GM12864 (cell line): ENCODE results near the gene MYH11.
"Not testable (repeated sequence)": the region's sequence is repeated elsewhere in the genome, so short reads cannot be mapped to it uniquely, and the experiment has no call there.

Experiments used
- DNase-seq: peaks from one replicate; pipeline ENCODE4 v3.0.0-alpha.2; 2011; ENCODE audit warnings: low read depth
- H3K4me3 ChIP-seq: 2 replicates; pipeline ENCODE4 v1.5.1; 2011; ENCODE audit warnings: mild to moderate bottlenecking, low read depth, low read length, control low read depth
- TF ChIP-seq, protein P1 (sequence below): IDR thresholded peaks from 2 replicates; pipeline ENCODE4 v1.5.1; 2011; ENCODE audit warnings: low read depth, mild to moderate bottlenecking, moderate library complexity, low read length, control low read depth, inconsistent platforms; ENCODE audit errors: missing control alignments

Gene MYH11

DNA sequence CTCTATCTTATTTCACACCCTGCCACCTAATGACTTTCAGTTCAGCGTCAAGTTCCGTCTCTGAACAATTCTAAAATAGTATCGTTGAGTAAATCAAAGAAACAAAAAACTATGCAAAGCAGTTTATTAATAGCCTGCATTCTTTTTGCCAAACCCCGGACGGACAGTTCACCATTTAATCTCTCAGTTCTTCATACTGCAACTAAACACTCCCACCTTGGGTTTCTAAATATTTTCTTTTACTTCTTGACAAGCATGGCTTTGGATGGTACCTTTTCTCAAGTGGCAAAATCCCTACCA is 1.2 kb downstream of the MYH11 start:
- peak overlapping the region; percentile 37 for H3K4me3 ChIP-seq
- TF ChIP-seq, protein P1, sequence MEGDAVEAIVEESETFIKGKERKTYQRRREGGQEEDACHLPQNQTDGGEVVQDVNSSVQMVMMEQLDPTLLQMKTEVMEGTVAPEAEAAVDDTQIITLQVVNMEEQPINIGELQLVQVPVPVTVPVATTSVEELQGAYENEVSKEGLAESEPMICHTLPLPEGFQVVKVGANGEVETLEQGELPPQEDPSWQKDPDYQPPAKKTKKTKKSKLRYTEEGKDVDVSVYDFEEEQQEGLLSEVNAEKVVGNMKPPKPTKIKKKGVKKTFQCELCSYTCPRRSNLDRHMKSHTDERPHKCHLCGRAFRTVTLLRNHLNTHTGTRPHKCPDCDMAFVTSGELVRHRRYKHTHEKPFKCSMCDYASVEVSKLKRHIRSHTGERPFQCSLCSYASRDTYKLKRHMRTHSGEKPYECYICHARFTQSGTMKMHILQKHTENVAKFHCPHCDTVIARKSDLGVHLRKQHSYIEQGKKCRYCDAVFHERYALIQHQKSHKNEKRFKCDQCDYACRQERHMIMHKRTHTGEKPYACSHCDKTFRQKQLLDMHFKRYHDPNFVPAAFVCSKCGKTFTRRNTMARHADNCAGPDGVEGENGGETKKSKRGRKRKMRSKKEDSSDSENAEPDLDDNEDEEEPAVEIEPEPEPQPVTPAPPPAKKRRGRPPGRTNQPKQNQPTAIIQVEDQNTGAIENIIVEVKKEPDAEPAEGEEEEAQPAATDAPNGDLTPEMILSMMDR = no peak
- peak; percentile 70 for DNase-seq

DNA sequence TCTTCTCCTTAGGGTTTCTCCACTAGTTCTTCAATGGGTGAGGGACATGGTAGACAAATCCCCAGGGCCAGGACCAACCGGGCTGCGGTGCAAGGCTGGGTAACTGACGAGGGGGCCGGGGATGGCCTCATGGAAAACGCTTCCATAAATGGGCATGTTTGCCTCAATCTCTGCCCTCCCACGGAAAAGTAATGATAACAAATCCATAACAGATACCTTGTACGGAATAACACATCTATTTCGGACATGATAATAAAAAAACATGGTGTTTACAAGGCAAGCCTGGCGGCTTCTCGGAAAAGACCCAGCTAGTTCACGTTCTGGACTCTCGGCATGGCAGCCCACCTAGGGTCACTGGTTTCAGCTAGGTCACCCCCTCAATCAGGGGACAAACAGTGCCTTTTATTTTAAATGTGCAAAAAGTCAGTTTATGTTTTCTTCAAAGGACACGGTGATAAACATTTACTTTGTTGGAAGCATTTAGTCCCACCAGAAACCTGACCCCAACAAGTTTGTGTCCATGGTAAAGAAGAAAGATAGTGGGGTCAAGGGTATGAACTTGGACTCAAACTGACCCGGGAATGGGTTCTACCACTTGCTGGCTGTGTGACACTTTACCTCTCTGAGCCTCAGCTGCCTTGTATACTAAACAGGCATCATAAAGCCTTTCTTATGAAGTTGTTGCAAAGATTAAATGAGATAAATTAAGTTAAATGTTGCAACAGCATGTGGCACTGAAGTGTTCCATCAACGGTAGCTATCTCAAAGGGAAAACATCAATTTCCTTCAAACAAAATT is 1.7 kb downstream of the MYH11 start:
- no peak for DNase-seq
- no peak overlapping the region for H3K4me3 ChIP-seq
- TF ChIP-seq, protein P1 = no peak

DNA sequence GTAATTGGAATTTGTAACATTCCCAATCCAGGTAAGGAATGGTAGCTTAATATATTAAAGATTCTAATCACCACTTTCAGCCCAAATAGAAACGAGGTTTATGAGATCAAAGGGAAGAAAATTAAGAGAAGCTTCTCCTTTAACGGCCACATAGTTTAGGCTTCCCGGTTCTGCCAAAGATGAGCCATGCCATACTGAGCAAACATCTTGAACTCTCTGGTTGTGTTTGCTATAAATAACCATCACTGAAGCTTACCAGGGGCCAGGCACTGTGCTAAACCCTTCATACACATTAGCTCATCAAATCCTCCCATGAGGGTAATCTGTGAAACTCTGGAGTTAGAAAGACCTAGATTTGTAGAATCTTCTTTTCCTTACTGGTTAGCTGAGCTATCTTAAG is 2.8 kb downstream of the MYH11 start:
- DNase-seq = no peak
- no peak overlapping the region for H3K4me3 ChIP-seq
- TF ChIP-seq, protein P1 = no peak

DNA sequence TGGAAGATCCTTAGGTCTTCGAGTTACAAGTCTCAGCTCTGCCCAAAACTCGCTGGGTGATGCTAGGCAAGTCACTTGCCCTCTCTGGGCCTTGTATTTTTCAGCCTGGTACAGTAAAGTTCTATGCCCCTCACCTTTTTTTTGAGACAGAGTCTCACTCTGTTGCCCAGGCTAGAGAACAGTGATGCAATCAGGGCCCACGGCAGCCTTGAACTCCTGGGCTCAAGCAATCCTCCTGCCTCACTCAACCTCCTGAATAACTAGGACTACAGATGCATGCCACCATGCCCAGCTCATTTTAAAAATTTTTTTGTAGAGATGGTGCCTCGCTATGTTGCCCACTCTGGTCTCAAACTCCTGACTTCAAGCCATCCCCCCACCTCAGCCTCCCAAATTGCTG is 3.8 kb downstream of the MYH11 start:
- TF ChIP-seq, protein P1 = no peak
- no peak for DNase-seq
- H3K4me3 ChIP-seq = no peak overlapping the region

GRCh38 chr16:15850555-15850954 is 6.3 kb downstream of the MYH11 start:
- H3K4me3 ChIP-seq, DNase-seq: not testable (repeated sequence)

DNA sequence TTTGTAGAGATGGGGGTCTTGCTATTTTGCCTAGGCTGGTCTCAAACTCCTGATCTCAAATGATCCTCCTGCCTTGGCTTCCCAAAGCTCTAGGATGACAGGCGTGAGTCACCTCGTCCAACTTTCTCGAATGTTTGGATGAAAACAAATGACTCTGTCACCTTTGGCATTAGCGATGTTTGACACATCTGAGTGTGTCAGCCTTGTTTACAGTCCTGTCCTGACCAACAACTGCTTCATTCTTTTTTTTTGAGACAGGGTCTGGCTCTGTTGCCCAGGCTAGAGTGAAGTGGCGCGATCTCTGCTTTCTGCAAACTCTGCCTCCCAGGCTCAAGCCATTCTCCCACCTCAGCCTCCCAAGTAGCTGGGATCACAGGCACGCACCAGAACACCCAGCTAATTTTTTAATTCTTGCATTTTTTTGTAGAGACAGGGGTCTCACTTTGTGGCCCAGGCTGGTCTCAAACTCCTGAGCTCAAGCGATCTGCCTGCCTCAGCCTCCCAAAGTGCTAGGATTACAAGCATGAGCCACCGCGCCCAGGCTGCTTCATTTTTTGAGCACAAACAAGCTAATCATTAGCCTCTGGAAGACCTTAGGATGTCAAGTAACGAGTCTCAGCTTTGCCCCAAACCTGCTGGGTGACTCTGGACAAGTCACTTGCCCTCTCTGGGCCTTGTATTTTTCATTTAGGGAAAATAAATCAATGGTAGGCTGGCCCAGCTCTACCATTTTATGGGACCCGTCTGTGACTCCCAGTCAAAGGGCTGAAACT is 7.4 kb downstream of the MYH11 start:
- H3K4me3 ChIP-seq = no peak overlapping the region
- TF ChIP-seq, protein P1 = no peak
- DNase-seq = no peak

GRCh38 chr16:15847611-15848175 is 9.1 kb downstream of the MYH11 start:
- TF ChIP-seq, protein P1 = no peak
- H3K4me3 ChIP-seq = no peak overlapping the region
- no peak for DNase-seq
